Measurements from ENCODE around the gene MARK4.

MARK4 gene

GRCh38 chr19:45303269-45304060 is 52.4 kb downstream of the MARK4 start:
- H3K4me3 ChIP-seq (ENCODE audit: low read depth, low read length): no peak overlapping the region
- TF ChIP-seq CTCF (IDR thresholded peaks at IDR 0.05; ENCODE audit: control insufficient read depth, extremely low read depth, insufficient read depth): no peak
- DNase-seq (ENCODE audit: low read depth): no peak

- no peak for DNase-seq (ENCODE audit: low read depth)
- TF ChIP-seq CTCF (IDR thresholded peaks at IDR 0.05; ENCODE audit: control insufficient read depth, extremely low read depth, insufficient read depth): no peak
- H3K4me3 ChIP-seq (ENCODE audit: low read depth, low read length): no peak overlapping the region
Measured at GRCh38 chr19:45304141-45304926, 53.3 kb downstream of the MARK4 start.

GRCh38 chr19:45305007-45305406 is 53.9 kb downstream of the MARK4 start:
- TF ChIP-seq CTCF (IDR thresholded peaks at IDR 0.05; ENCODE audit: control insufficient read depth, extremely low read depth, insufficient read depth): no peak
- no peak for DNase-seq (ENCODE audit: low read depth)

GRCh38 chr19:45305421-45305820 is 54.4 kb downstream of the MARK4 start:
- DNase-seq (ENCODE audit: low read depth): no peak
- TF ChIP-seq CTCF (IDR thresholded peaks at IDR 0.05; ENCODE audit: control insufficient read depth, extremely low read depth, insufficient read depth): no peak
- H3K4me3 ChIP-seq (ENCODE audit: low read depth, low read length): no peak overlapping the region

More at GRCh38 chr19:45305007-45305406, 53.9 kb downstream of the MARK4 start:
- H3K4me3 ChIP-seq (ENCODE audit: low read depth, low read length): no peak overlapping the region

- no peak overlapping the region for H3K4me3 ChIP-seq (ENCODE audit: low read depth, low read length)
- DNase-seq (ENCODE audit: low read depth): no peak
Measured at GRCh38 chr19:45306040-45306439, 55.0 kb downstream of the MARK4 start.

GRCh38 chr19:45306518-45307027 is 55.5 kb downstream of the MARK4 start:
- no peak for DNase-seq (ENCODE audit: low read depth)
- TF ChIP-seq CTCF (IDR thresholded peaks at IDR 0.05; ENCODE audit: control insufficient read depth, extremely low read depth, insufficient read depth): no peak
- no peak overlapping the region for H3K4me3 ChIP-seq (ENCODE audit: low read depth, low read length)

More at GRCh38 chr19:45306040-45306439, 55.0 kb downstream of the MARK4 start:
- TF ChIP-seq CTCF (IDR thresholded peaks at IDR 0.05; ENCODE audit: control insufficient read depth, extremely low read depth, insufficient read depth): no peak

Data from LNCaP clone FGC (cell line).